Keratinocyte (primary cell): ENCODE measurements around the gene CCER1.

Experiments used
- CTCF ChIP-seq, 3 experiments: IDR thresholded peaks in 1 of 3; conservative IDR thresholded peaks in 1 of 3; optimal IDR thresholded peaks in 1 of 3; 2 replicates in 2 of 3; 3 replicates in 1 of 3; pipeline versions ENCODE3 to v1.5.1; 2011; ENCODE audit warnings: low read length in 3 of 3, mild to moderate bottlenecking in 3 of 3, moderate library complexity in 2 of 3, control low read depth in 1 of 3, inconsistent platforms in 1 of 3; ENCODE audit not compliant: insufficient read depth in 2 of 3; ENCODE audit errors: extremely low read depth in 1 of 3
- EZH2 ChIP-seq: IDR thresholded peaks from one replicate; pipeline ENCODE4 v1.6.1; 2012; ENCODE audit warnings: inconsistent platforms, mild to moderate bottlenecking, low read length, moderate library complexity

DNA sequence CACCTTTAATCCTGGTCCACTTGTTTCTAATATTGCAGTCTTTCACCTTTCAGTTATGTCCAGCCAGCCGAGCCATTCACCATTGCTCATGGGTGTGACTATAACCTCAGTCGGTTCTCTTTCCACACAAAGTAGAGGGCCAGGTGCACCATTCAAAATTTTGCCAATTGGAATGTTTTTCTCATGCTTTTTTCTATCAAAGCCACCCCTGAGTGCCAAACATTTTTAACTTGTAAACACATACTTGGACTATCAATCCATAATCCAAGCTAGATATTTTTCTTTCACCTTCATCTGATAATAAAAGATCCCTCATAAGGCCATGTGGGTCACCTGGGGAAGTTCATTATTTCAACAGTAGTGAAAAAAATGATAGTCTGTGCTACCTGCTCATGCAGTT lies 52.4 kb downstream of the CCER1 start:
- TF ChIP-seq EZH2 (no peak), CTCF (optimal IDR thresholded peaks at IDR 0.05 in 1 of 3, IDR thresholded peaks at IDR 0.05 in 1 of 3, conservative IDR thresholded peaks at IDR 0.05 in 1 of 3; ENCODE audit: extremely low read depth in 1 of 3, insufficient read depth in 2 of 3, low read length in 3 of 3) (no peak)
